Ascending aorta (tissue), 2 donors: ENCODE measurements around the gene CDCP1. TPM values are rescaled to one million over a fixed set of nuclear protein-coding genes. Genes with fewer than 3 reads are reported as not detected.
"Not testable (repeated sequence)": the region's sequence is repeated elsewhere in the genome, so short reads cannot be mapped to it uniquely, and the experiment has no call there.

ENCODE experiments used
- DNase-seq, 2 donors: peaks; one replicate each; pipeline ENCODE4 v3.0.0-alpha.2; 2019; ENCODE audit warnings: low spot score in 2 of 2
- H3K27ac ChIP-seq, 2 donors: fragments of 200-600 bp; sonication (generic); one replicate each; pipeline ENCODE4 v1.5.1; 2016 to 2017; ENCODE audit warnings: mild to moderate bottlenecking in 1 of 2
- H3K27me3 ChIP-seq: fragments of 200-600 bp; sonication (generic); one replicate; pipeline ENCODE4 v1.5.1; 2017
- H3K36me3 ChIP-seq, 2 donors: fragments of 200-600 bp; sonication (generic); one replicate each; pipeline ENCODE4 v1.5.1; 2016
- H3K4me1 ChIP-seq, 2 donors: fragments of 200-600 bp; sonication (generic); one replicate each; pipeline ENCODE4 v1.5.1; 2016 to 2017; ENCODE audit warnings: mild to moderate bottlenecking in 1 of 2
- H3K4me3 ChIP-seq, 2 donors: fragments of 200-600 bp; sonication (generic); one replicate each; pipeline ENCODE4 v1.5.1; 2016 to 2017; ENCODE audit warnings: mild to moderate bottlenecking in 1 of 2
- H3K9me3 ChIP-seq, 2 donors: fragments of 200-600 bp; sonication (generic); one replicate each; pipeline ENCODE4 v1.5.1; 2016
- CTCF ChIP-seq, 3 experiments: fragments of 200-600 bp in 2 of 3; fragments of 450-650 bp in 1 of 3; sonication (generic) in 2 of 3; IDR thresholded peaks; one replicate each; pipeline ENCODE4 v1.5.1; 2016 to 2019; ENCODE audit warnings: antibody characterized with exemption in 3 of 3, mild to moderate bottlenecking in 1 of 3, moderate library complexity in 1 of 3
- intact Hi-C: fragments of 100-400 bp; cut with DNase I; formaldehyde crosslinking; loops from one replicate; pipeline ENCODE4 v1.15.1; 2023
- total RNA-seq: library from RNA; depleted of rRNA; stranded (reverse); fragments of >200 nt; gene quantifications from one replicate; pipeline ENCODE4 v1.1.0, GENCODE V29; 2016

The CDCP1 gene
- total RNA-seq, 1 donor from 2014 or later, result 3.0 TPM

GRCh38 chr3:45056608-45057301 lies 89.4 kb downstream of the CDCP1 start:
- H3K36me3 ChIP-seq, result no peaks in the 10 kb centered on the region
- intact Hi-C loops, result no loop called here
- DNase-seq, result no peak
- peaks cover 5 to 12% of the 10 kb centered on the region in 2 donors for H3K4me1 ChIP-seq
- no peaks in the 10 kb centered on the region for H3K27me3 ChIP-seq
- TF ChIP-seq CTCF (IDR thresholded peaks at IDR 0.05), result no peak
- H3K4me3 ChIP-seq, result no peak overlapping the region
- H3K27ac ChIP-seq, result peak overlapping the region; percentile 28 to 63
- H3K9me3 ChIP-seq, result no peaks in the 10 kb centered on the region

- Histone ChIP-seq H3K27me3 (no peaks in the 10 kb centered on the region), H3K4me3 (no peak overlapping the region), H3K27ac (peak overlapping the region; percentile 44 to 59), H3K4me1 (peaks cover 5 to 12% of the 10 kb centered on the region in 2 donors), H3K9me3 (no peaks in the 10 kb centered on the region), H3K36me3 (no peaks in the 10 kb centered on the region)
- intact Hi-C loops, result no loop called here
- no peak for DNase-seq
- no peak for TF ChIP-seq CTCF (IDR thresholded peaks at IDR 0.05)
Measured at GRCh38 chr3:45055411-45056143, 90.6 kb downstream of the CDCP1 start.

- H3K27me3 ChIP-seq, result no peaks in the 10 kb centered on the region
Measured at GRCh38 chr3:45055032-45055410, 91.2 kb downstream of the CDCP1 start.

GRCh38 chr3:45054196-45054857 lies 91.9 kb downstream of the CDCP1 start:
- H3K4me1 ChIP-seq, result peaks cover 5 to 12% of the 10 kb centered on the region in 2 donors
- H3K27me3 ChIP-seq, result no peaks in the 10 kb centered on the region
- H3K27ac ChIP-seq, result peak overlapping the region in 1 of 2 donors; percentile 59
- no peaks in the 10 kb centered on the region for H3K36me3 ChIP-seq
- no peak overlapping the region for H3K4me3 ChIP-seq
- H3K9me3 ChIP-seq, result no peaks in the 10 kb centered on the region
- DNase-seq, result no peak
- no peak for TF ChIP-seq CTCF (IDR thresholded peaks at IDR 0.05)
- intact Hi-C loops, result no loop called here

More at GRCh38 chr3:45055032-45055410, 91.2 kb downstream of the CDCP1 start:
- peak overlapping the region; percentile 44 to 59 for H3K27ac ChIP-seq
- intact Hi-C loops, result no loop called here
- H3K9me3 ChIP-seq, result no peaks in the 10 kb centered on the region
- no peak for DNase-seq
- peaks cover 5 to 12% of the 10 kb centered on the region in 2 donors for H3K4me1 ChIP-seq
- no peak for TF ChIP-seq CTCF (IDR thresholded peaks at IDR 0.05)
- no peak overlapping the region for H3K4me3 ChIP-seq
- H3K36me3 ChIP-seq, result no peaks in the 10 kb centered on the region

- H3K4me3 ChIP-seq, DNase-seq, H3K36me3 ChIP-seq, H3K27ac ChIP-seq, intact Hi-C loops, H3K9me3 ChIP-seq, H3K27me3 ChIP-seq: not testable (repeated sequence)
- H3K4me1 ChIP-seq, result peaks cover 5 to 12% of the 10 kb centered on the region in 2 donors
Measured at GRCh38 chr3:45053805-45054195, 92.4 kb downstream of the CDCP1 start.

GRCh38 chr3:45051685-45052084 lies 94.5 kb downstream of the CDCP1 start:
- intact Hi-C loops, result no loop called here
- TF ChIP-seq CTCF (IDR thresholded peaks at IDR 0.05), result no peak
- Histone ChIP-seq H3K4me3 (no peak overlapping the region), H3K9me3 (no peaks in the 10 kb centered on the region), H3K27ac (no peak overlapping the region), H3K4me1 (peaks cover 5 to 7% of the 10 kb centered on the region in 2 donors), H3K36me3 (no peaks in the 10 kb centered on the region), H3K27me3 (no peaks in the 10 kb centered on the region)
- no peak for DNase-seq
